ENCODE measurements around the gene DCLK2. TPM values are rescaled to one million over a fixed set of nuclear protein-coding genes. Genes with fewer than 3 reads are reported as not detected.

DCLK2 gene
- total RNA-seq, 1 experiment from 2014 or later: 2.7 TPM

DNA sequence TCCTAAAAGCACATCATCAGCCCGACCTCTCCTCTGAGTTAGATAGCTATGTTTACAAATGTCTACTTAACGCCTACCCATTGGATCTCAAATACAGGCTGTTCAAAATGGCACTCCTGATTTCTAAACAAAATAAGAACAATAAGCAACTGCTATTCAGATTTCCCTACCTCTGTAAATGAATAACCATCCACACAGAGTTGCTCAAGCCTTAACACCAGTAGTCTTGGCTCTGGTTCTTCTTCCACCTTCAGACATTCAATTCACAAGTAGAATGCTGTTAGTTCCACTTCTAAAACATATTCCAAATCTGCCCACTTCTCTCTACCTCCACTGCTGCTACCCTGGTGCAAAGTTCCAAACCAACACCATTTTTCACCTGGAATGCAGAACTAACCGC, 27.1 kb upstream of the DCLK2 start:
- TF ChIP-seq TCF7L2 (IDR thresholded peaks at IDR 0.05; ENCODE audit: borderline replicate concordance, extremely low read depth, insufficient read depth, insufficient read length): no peak
- TF ChIP-seq JUND (IDR thresholded peaks at IDR 0.05): no peak
- TF ChIP-seq, protein P1, sequence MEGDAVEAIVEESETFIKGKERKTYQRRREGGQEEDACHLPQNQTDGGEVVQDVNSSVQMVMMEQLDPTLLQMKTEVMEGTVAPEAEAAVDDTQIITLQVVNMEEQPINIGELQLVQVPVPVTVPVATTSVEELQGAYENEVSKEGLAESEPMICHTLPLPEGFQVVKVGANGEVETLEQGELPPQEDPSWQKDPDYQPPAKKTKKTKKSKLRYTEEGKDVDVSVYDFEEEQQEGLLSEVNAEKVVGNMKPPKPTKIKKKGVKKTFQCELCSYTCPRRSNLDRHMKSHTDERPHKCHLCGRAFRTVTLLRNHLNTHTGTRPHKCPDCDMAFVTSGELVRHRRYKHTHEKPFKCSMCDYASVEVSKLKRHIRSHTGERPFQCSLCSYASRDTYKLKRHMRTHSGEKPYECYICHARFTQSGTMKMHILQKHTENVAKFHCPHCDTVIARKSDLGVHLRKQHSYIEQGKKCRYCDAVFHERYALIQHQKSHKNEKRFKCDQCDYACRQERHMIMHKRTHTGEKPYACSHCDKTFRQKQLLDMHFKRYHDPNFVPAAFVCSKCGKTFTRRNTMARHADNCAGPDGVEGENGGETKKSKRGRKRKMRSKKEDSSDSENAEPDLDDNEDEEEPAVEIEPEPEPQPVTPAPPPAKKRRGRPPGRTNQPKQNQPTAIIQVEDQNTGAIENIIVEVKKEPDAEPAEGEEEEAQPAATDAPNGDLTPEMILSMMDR (IDR thresholded peaks at IDR 0.05 in 2 of 3, conservative IDR thresholded peaks at IDR 0.05 in 1 of 3; ENCODE audit: borderline replicate concordance in 1 of 3, insufficient read depth in 1 of 3, low read depth in 2 of 3, low read length in 2 of 3): no peak
- no TSS peak for BruUV-seq (replicated peaks)
- CTCF ChIA-PET: no interaction called here

GRCh38 chr4:150055467-150055866, 22.8 kb upstream of the DCLK2 start:
- H3K9me3 ChIP-seq (ENCODE audit: control insufficient read depth in 1 of 2, insufficient read depth in 1 of 2, low read depth in 1 of 2, low read length in 2 of 2): no peaks in the 10 kb centered on the region
- no peaks in the 10 kb centered on the region for H3K9me2 ChIP-seq (ENCODE audit: insufficient read depth)
- ChIA-PET POLR2A (no interaction called here), RAD21 (ENCODE audit: low non-redundant PET in 1 of 2, low total read pairs in 2 of 2, uncharacterized antibody in 2 of 2, unreplicated experiment in 2 of 2) (no interaction called here), CTCF (no interaction called here)
- H4K20me1 ChIP-seq (ENCODE audit: insufficient read depth): no peaks in the 10 kb centered on the region
- BruUV-seq (replicated peaks): no TSS peak
- ATAC-seq: no peak
- H3K36me3 ChIP-seq (ENCODE audit: control insufficient read depth in 1 of 2, insufficient read depth in 2 of 2, low read length in 2 of 2): no peaks in the 10 kb centered on the region
- intact Hi-C loops (cut with micrococcal nuclease): no loop called here
- no peak overlapping the region for H3K4me3 ChIP-seq (replicated peaks in 1 of 2; ENCODE audit: low read depth in 1 of 2, low read length in 2 of 2)
- H3K27me3 ChIP-seq (ENCODE audit: insufficient read depth, low read length): no peaks in the 10 kb centered on the region
- H3K4me1 ChIP-seq (ENCODE audit: control insufficient read depth in 1 of 2, insufficient read depth in 2 of 2, low read length in 2 of 2): peaks cover 0 to 4% of the 10 kb centered on the region in 2 experiments; a peak in 1 of 4 replicates
- no peaks in the 10 kb centered on the region for H3K79me2 ChIP-seq (ENCODE audit: insufficient read depth, low read length)
- no peak for TF ChIP-seq TCF7L2 (IDR thresholded peaks at IDR 0.05; ENCODE audit: borderline replicate concordance, extremely low read depth, insufficient read depth, insufficient read length)
- no peak overlapping the region for H3K27ac ChIP-seq (ENCODE audit: low read depth, low read length)
- no peak overlapping the region for H2AFZ ChIP-seq (ENCODE audit: low read depth, low read length, poor library complexity, severe bottlenecking)
- no peak overlapping the region for H3K9ac ChIP-seq (ENCODE audit: low read length)
- DNase-seq (ENCODE audit: low read depth, low spot score): no peak
- no peak overlapping the region for H3K4me2 ChIP-seq (ENCODE audit: low read length)

More for the DNA sequence above, 27.1 kb upstream of the DCLK2 start:
- no peak overlapping the region for H3K9ac ChIP-seq (ENCODE audit: low read length)
- no peaks in the 10 kb centered on the region for H3K27me3 ChIP-seq (ENCODE audit: insufficient read depth, low read length)
- RAD21 ChIA-PET (ENCODE audit: low non-redundant PET in 1 of 2, low total read pairs in 2 of 2, uncharacterized antibody in 2 of 2, unreplicated experiment in 2 of 2): no interaction called here
- no peaks in the 10 kb centered on the region for H3K4me1 ChIP-seq (ENCODE audit: control insufficient read depth in 1 of 2, insufficient read depth in 2 of 2, low read length in 2 of 2)
- H3K79me2 ChIP-seq (ENCODE audit: insufficient read depth, low read length): no peaks in the 10 kb centered on the region
- no peaks in the 10 kb centered on the region for H3K36me3 ChIP-seq (ENCODE audit: control insufficient read depth in 1 of 2, insufficient read depth in 2 of 2, low read length in 2 of 2)
- H3K4me3 ChIP-seq (replicated peaks in 1 of 2; ENCODE audit: low read depth in 1 of 2, low read length in 2 of 2): no peak overlapping the region
- POLR2A ChIA-PET: no interaction called here
- no peak overlapping the region for H3K4me2 ChIP-seq (ENCODE audit: low read length)
- intact Hi-C loops (cut with micrococcal nuclease): no loop called here
- H3K9me2 ChIP-seq (ENCODE audit: insufficient read depth): no peaks in the 10 kb centered on the region
- ATAC-seq (no peak), DNase-seq (ENCODE audit: low read depth, low spot score) (no peak)
- no peak overlapping the region for H2AFZ ChIP-seq (ENCODE audit: low read depth, low read length, poor library complexity, severe bottlenecking)
- no peaks in the 10 kb centered on the region for H3K9me3 ChIP-seq (ENCODE audit: control insufficient read depth in 1 of 2, insufficient read depth in 1 of 2, low read depth in 1 of 2, low read length in 2 of 2)
- no peaks in the 10 kb centered on the region for H4K20me1 ChIP-seq (ENCODE audit: insufficient read depth)
- H3K27ac ChIP-seq (ENCODE audit: low read depth, low read length): no peak overlapping the region

Data from HCT116 (cell line).